Body of pancreas (tissue), 4 donors: ENCODE data around the gene TMBIM6.

ENCODE experiments used
- CTCF ChIP-seq, 7 experiments: fragments of 450-650 bp in 4 of 7; fragments of 200-600 bp in 3 of 7; sonication (generic) in 3 of 7; IDR thresholded peaks; one replicate each; pipeline ENCODE4 v1.5.1; 2016 to 2019; ENCODE audit warnings: antibody characterized with exemption in 7 of 7
- POLR2A ChIP-seq, 3 donors: fragments of 450-650 bp; IDR thresholded peaks; one replicate each; pipeline ENCODE4 v1.6.1; 2016; ENCODE audit warnings: antibody characterized with exemption in 3 of 3, mild to moderate bottlenecking in 2 of 3

- TF ChIP-seq CTCF (IDR thresholded peaks at IDR 0.05) (no peak), POLR2A (IDR thresholded peaks at IDR 0.05) (no peak)
Measured at GRCh38 chr12:49790741-49791555, 49.6 kb downstream of the TMBIM6 start.
